ENCODE measurements around the gene ZNF683.

ZNF683 gene

DNA sequence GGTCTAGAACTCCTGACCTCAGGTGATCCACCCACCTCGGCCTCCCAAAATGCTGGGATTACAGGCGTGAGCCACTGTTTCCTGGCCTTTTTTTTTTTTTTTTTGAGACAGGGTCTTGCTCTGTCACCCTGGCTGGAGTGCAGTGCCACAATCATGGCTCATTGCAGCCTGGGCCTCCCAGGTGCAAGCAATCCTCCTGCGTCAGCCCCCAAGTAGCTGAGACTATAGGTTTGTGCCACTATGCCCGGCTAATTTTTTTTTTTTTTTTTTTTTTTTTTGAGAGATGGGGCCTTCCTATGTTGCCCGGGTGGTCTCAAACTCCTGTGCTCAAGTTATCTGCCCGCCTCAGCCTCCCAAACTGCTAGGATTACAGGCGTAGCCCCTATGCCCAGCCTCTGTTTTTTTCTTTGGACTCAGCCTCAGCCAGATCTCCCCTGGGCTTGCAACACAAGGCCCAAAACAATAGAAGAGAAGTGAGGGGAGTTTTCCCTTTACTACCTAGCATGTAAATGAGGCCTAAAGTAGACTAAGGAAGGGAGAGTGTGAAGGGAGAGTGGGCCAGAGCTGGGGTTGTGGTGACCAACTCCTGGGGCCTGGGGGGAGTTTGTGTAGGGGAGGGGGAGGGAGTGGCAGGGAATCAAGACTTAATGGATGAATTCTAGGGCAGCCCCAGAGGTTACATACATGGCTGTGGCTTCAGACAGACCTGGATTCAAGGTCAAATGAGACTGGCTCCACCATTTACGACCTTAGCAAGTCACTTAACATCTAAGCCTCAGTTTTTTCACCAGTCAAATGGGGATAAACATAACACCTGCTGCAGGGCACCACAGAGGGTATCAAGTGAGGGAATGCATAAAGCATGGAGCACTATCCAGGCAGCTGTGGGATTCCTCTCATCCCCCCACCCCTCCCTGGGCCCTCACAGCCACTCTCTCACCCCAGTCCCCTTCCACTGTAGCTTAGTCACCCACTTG lies 56.4 kb downstream of the ZNF683 start:
- Histone ChIP-seq H3K4me3 (ENCODE audit: low read depth in 1 of 5, low read length in 5 of 5) (no peak overlapping the region), H3K27me3 (ENCODE audit: control insufficient read depth in 5 of 5, insufficient read depth in 4 of 5, low read length in 5 of 5) (peaks cover 0 to 5% (median 0%) of the 10 kb centered on the region in 5 donors), H3K9me3 (ENCODE audit: control insufficient read depth in 5 of 5, low read length in 5 of 5) (no peaks in the 10 kb centered on the region), H3K4me1 (ENCODE audit: control insufficient read depth in 5 of 5, insufficient read depth in 5 of 5, low read length in 5 of 5) (peaks cover 6 to 42% (median 22%) of the 10 kb centered on the region in 5 donors), H3K36me3 (ENCODE audit: control insufficient read depth in 5 of 5, insufficient read depth in 5 of 5, low read length in 5 of 5) (no peaks in the 10 kb centered on the region), H3K27ac (ENCODE audit: low read depth, low read length) (no peak overlapping the region), H3K9ac (ENCODE audit: low read length in 5 of 5) (no peak overlapping the region)

DNA sequence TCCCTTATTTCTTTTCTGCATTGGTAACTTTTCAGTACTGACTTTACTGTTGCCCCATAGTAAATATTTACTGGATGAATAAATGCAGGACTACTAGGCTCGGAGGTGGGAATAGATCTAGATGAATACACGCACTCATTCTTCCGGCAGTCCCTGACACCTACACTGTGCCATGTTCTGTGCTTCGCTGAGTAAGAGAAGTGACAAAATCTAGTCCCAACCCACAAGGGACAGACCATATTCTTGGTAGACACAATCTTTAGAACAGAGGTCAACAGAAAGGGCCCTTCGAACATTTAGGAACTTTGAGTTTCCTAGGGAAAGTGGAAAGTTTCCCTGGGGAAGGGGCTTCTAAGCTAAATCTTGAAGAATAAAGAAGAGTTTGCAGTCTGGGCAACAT lies 58.0 kb downstream of the ZNF683 start:
- Histone ChIP-seq H3K9me3 (ENCODE audit: control insufficient read depth in 5 of 5, low read length in 5 of 5) (no peaks in the 10 kb centered on the region), H3K9ac (ENCODE audit: low read length in 5 of 5) (no peak overlapping the region), H3K27ac (ENCODE audit: low read depth, low read length) (no peak overlapping the region), H3K4me1 (ENCODE audit: control insufficient read depth in 5 of 5, insufficient read depth in 5 of 5, low read length in 5 of 5) (peaks cover 6 to 36% (median 19%) of the 10 kb centered on the region in 5 donors), H3K4me3 (ENCODE audit: low read depth in 1 of 5, low read length in 5 of 5) (no peak overlapping the region), H3K27me3 (ENCODE audit: control insufficient read depth in 5 of 5, insufficient read depth in 4 of 5, low read length in 5 of 5) (no peaks in the 10 kb centered on the region), H3K36me3 (ENCODE audit: control insufficient read depth in 5 of 5, insufficient read depth in 5 of 5, low read length in 5 of 5) (no peaks in the 10 kb centered on the region)

Measured in subcutaneous abdominal adipose tissue (tissue), 5 donors.